HG03575 (cell line): Measurements from ENCODE around the gene TERT.
"Not testable (repeated sequence)": the region's sequence is repeated elsewhere in the genome, so short reads cannot be mapped to it uniquely, and the experiment has no call there.

Experiments used
- ATAC-seq: cut with Tn5 transposase; IDR thresholded peaks from one replicate; pipeline ENCODE4 v1.9.1; 2021; ENCODE audit not compliant: unreplicated experiment, insufficient number of reproducible peaks, low FRiP score; ENCODE audit errors: extremely low read depth

The TERT gene

GRCh38 chr5:1270426-1270825 lies 24.4 kb downstream of the TERT start:
- ATAC-seq: no peak

GRCh38 chr5:1268666-1269065 lies 26.2 kb downstream of the TERT start:
- no peak for ATAC-seq

DNA sequence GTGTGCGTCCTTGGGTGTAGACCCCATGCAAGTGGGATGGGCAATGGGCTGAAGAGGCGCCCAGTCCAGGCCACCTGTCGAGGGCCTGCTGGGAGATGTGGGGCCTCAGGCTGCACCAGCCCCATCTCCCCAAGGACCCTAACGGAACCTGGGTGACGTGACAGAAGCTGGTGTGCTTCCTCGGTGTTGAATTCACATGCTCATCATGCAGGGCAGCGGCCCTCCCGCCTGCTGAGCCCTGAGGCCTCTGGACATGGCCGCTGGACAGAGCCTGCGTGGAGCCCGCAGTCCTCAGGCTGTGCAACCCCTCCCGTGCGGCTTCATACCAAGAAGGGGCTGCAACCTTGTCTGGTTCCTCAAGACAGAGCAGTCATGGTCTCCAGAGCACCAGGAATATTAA lies 26.8 kb downstream of the TERT start:
- no peak for ATAC-seq

DNA sequence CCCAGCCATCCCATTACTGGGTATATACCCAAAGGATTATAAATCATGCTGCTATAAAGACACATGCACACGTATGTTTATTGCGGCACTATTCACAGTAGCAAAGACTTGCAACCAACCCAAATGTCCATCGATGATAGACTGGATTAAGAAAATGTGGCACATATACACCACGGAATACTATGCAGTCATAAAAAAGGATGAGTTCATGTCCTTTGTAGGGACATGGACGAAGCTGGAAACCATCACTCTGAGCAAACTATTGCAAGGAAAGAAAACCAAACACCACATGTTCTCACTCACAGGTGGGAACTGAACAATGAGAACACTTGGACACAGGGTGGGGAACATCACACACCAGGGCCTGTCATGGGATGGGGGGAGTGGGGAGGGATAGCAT lies 27.4 kb downstream of the TERT start:
- ATAC-seq: not testable (repeated sequence)

- ATAC-seq: no peak
These were observed 28.1 kb downstream of the TERT start for GRCh38 chr5:1266791-1267190.

- no peak for ATAC-seq
These were observed 29.1 kb downstream of the TERT start for GRCh38 chr5:1265461-1266455.

- no peak for ATAC-seq
These were observed 29.8 kb downstream of the TERT start for GRCh38 chr5:1265026-1265425.

- ATAC-seq: no peak
These were observed 30.7 kb downstream of the TERT start for GRCh38 chr5:1264211-1264610.

DNA sequence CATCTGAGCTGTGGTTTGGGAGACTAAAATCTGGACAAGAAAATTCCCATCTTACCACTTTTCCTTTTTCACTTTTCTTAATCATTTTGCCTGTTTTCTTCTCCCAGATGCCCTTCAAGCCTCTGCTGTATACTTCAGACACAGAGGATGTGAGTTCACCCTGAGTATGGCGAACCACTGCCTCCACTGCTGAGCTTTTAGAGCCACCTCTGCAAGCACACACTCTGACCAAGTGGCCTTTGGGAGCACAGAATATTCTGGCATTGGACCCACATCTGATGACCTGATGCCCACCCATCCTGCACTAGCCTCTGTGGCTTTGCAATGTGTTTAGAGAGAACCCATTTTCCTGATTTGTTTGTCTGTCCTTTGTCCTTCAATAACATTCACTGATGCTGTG lies 32.5 kb downstream of the TERT start:
- ATAC-seq: no peak

- ATAC-seq: no peak
These were observed 33.2 kb downstream of the TERT start for GRCh38 chr5:1261643-1262042.

- no peak for ATAC-seq
These were observed 34.9 kb downstream of the TERT start for GRCh38 chr5:1259806-1260480.

- no peak for ATAC-seq
These were observed 37.0 kb downstream of the TERT start for GRCh38 chr5:1257841-1258240.

- ATAC-seq: no peak
These were observed 37.5 kb downstream of the TERT start for GRCh38 chr5:1257363-1257762.

- ATAC-seq: no peak
These were observed 38.1 kb downstream of the TERT start for GRCh38 chr5:1256776-1257175.

GRCh38 chr5:1255081-1255561 lies 39.7 kb downstream of the TERT start:
- ATAC-seq: no peak

DNA sequence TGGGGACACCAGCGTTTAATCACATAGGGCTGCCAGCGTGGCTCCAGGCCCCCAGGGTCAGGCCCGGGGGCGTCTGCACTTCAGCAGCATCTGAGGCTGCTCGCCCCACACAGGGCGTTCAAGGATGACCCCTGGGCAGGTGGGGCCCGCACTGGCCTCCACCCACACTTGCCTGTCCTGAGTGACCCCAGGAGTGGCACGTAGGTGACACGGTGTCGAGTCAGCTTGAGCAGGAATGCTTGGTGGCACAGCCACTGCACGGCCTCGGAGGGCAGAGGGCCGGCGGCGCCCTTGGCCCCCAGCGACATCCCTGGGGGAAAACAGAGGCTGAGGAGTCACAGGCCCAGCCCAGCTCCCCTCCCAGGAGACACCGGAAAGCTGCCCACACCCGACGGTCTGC lies 40.7 kb downstream of the TERT start:
- ATAC-seq: no peak

DNA sequence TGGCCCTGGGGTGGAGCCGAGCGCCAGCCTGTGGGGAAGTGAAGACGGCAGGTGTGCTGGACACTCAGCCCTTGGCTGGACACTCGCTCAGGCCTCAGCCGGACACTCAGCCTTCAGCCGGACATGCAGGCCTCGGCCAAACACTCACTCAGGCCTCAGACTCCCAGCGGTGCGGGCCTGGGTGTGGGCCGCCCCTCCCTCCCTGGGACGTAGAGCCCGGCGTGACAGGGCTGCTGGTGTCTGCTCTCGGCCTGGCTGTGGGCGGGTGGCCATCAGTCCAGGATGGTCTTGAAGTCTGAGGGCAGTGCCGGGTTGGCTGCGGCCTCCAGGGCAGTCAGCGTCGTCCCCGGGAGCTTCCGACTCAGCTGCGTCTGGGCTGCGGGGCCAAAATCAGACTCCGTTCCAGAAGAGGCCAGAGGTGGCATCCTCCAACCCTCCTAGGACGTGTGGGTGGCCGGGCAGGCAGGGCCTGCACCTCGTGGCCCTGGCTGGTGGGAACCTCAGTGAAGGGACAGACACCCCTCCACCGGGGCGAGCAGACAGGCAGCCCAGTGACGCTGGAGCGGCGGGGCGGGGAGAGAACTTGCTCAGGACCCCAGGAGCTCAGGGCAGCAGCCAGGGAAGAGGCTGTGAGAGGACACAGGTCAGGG lies 41.3 kb downstream of the TERT start:
- no peak for ATAC-seq

DNA sequence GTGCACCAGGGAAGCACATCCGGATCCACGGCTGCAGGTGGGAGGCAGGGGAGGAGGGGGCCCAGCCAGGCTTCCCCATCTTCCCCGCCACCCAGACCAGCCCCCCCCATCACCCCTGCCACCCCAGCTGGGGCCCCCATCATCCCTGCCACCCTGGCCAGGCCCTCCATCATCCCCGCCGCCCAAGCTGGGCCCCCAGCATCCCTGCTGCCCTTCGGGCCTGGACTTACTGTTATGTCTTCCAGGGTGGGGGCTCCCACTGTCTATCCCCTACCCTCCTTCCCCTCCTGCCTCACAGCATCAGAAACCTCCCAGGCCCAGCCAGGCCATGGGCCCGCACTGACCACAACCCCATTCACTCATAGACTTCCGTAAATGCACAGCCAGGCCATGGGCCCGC lies 42.2 kb downstream of the TERT start:
- no peak for ATAC-seq

- ATAC-seq: no peak
These were observed 42.9 kb downstream of the TERT start for GRCh38 chr5:1251678-1252580.
